ENCODE data around the gene KCMF1. TPM values are rescaled to one million over a fixed set of nuclear protein-coding genes. Genes with fewer than 3 reads are reported as not detected.
A peak's percentile ranks its signal among the peaks of the same experiment; 100 is the strongest.

KCMF1 gene
- polyA plus RNA-seq, 2 of the 4 experiments (the other 2 are of a cell fraction), result 77.8 to 221 TPM

DNA sequence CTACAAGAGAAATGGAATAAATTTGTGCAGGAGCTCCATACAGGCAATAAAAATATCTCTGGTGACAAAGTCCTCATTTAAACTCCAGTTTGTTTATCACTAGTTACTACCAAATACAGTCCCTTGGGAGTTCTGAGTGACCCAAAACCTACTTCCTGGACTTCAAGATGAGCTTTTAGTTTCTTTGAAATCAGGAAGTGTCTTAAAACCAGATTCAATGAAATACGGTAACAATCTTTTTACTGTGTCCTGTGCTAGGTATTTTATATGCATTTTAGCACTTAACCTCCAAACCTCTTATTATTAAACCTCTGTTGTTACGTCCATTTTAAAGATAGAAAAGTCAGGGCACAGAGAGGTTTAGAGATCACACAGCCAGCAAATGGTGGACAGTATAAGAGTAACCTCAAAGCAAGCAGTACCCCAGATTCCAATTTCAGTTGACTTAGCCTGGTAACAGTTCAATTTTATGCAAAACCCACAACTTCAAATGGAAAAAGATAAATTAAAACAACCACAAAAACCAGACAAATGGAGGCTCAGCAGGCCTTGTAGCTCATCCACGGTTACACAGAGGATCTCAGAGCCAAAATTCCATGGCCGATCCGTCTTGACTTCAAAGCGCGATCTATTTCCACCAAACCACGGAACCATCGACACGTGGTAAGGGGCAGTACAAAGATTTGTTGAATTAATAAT lies 1.3 kb upstream of the KCMF1 start (continued):
- TF ChIP-seq POLR2AphosphoS2 (conservative IDR thresholded peaks at IDR 0.05; ENCODE audit: low read length) (no peak), RARB (CRISPR knock-in tag; IDR thresholded peaks at IDR 0.05) (no peak), FOSB (CRISPR knock-in tag; IDR thresholded peaks at IDR 0.05) (0 out of 2 replicates have a peak, but pooled peaks have one; percentile 37), NR3C1 (IDR thresholded peaks at IDR 0.05) (no peak), ZSCAN20 (CRISPR knock-in tag; IDR thresholded peaks at IDR 0.05) (no peak), RFX5 (IDR thresholded peaks at IDR 0.05) (no peak), ZC3H11A (IDR thresholded peaks at IDR 0.05) (no peak), TP53 (CRISPR knock-in tag; IDR thresholded peaks at IDR 0.05) (no peak), CBX8 (IDR thresholded peaks at IDR 0.05) (no peak), CHD2 (IDR thresholded peaks at IDR 0.05; ENCODE audit: low read length, partially characterized antibody) (no peak), EHMT2 (IDR thresholded peaks at IDR 0.05; ENCODE audit: low read depth) (no peak), MYC (IDR thresholded peaks at IDR 0.05; ENCODE audit: borderline replicate concordance, low read length) (peak; percentile 31; the same call in 1 of the 2 replicates), MAFK (IDR thresholded peaks at IDR 0.05; ENCODE audit: partially characterized antibody) (no peak), PHF8 (IDR thresholded peaks at IDR 0.05; ENCODE audit: borderline replicate concordance, low read depth) (no peak), ZFP36 (IDR thresholded peaks at IDR 0.05; ENCODE audit: borderline replicate concordance, partially characterized antibody) (peak; percentile 86), HEYL (CRISPR knock-in tag; IDR thresholded peaks at IDR 0.05) (no peak), FOSL2 (IDR thresholded peaks at IDR 0.05) (no peak), FOSL2 (CRISPR knock-in tag; IDR thresholded peaks at IDR 0.05) (no peak)
- TF ChIP-seq, protein P1, sequence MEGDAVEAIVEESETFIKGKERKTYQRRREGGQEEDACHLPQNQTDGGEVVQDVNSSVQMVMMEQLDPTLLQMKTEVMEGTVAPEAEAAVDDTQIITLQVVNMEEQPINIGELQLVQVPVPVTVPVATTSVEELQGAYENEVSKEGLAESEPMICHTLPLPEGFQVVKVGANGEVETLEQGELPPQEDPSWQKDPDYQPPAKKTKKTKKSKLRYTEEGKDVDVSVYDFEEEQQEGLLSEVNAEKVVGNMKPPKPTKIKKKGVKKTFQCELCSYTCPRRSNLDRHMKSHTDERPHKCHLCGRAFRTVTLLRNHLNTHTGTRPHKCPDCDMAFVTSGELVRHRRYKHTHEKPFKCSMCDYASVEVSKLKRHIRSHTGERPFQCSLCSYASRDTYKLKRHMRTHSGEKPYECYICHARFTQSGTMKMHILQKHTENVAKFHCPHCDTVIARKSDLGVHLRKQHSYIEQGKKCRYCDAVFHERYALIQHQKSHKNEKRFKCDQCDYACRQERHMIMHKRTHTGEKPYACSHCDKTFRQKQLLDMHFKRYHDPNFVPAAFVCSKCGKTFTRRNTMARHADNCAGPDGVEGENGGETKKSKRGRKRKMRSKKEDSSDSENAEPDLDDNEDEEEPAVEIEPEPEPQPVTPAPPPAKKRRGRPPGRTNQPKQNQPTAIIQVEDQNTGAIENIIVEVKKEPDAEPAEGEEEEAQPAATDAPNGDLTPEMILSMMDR (IDR thresholded peaks at IDR 0.05), result no peak
- TF ChIP-seq, protein P2, sequence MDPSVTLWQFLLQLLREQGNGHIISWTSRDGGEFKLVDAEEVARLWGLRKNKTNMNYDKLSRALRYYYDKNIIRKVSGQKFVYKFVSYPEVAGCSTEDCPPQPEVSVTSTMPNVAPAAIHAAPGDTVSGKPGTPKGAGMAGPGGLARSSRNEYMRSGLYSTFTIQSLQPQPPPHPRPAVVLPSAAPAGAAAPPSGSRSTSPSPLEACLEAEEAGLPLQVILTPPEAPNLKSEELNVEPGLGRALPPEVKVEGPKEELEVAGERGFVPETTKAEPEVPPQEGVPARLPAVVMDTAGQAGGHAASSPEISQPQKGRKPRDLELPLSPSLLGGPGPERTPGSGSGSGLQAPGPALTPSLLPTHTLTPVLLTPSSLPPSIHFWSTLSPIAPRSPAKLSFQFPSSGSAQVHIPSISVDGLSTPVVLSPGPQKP (IDR thresholded peaks at IDR 0.05; ENCODE audit: low read depth, low read length), result no peak
- TF ChIP-seq, protein P3, sequence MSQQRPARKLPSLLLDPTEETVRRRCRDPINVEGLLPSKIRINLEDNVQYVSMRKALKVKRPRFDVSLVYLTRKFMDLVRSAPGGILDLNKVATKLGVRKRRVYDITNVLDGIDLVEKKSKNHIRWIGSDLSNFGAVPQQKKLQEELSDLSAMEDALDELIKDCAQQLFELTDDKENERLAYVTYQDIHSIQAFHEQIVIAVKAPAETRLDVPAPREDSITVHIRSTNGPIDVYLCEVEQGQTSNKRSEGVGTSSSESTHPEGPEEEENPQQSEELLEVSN (IDR thresholded peaks at IDR 0.05; ENCODE audit: borderline replicate concordance, low read depth), result no peak
- TF ChIP-seq, protein P4, sequence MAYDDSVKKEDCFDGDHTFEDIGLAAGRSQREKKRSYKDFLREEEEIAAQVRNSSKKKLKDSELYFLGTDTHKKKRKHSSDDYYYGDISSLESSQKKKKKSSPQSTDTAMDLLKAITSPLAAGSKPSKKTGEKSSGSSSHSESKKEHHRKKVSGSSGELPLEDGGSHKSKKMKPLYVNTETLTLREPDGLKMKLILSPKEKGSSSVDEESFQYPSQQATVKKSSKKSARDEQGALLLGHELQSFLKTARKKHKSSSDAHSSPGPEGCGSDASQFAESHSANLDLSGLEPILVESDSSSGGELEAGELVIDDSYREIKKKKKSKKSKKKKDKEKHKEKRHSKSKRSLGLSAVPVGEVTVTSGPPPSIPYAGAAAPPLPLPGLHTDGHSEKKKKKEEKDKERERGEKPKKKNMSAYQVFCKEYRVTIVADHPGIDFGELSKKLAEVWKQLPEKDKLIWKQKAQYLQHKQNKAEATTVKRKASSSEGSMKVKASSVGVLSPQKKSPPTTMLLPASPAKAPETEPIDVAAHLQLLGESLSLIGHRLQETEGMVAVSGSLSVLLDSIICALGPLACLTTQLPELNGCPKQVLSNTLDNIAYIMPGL (CRISPR knock-in tag; IDR thresholded peaks at IDR 0.05; ENCODE audit: borderline replicate concordance), result no peak
